VCaP (cell line): ENCODE measurements around the gene EIF2B5.

ENCODE experiments used
- H3K27ac ChIP-seq: fragments of 450-650 bp; 2 replicates; pipeline ENCODE4 v1.5.1; 2017
- CTCF ChIP-seq: fragments of 450-650 bp; conservative IDR thresholded peaks from 2 replicates; pipeline ENCODE4 v1.5.1; 2017; ENCODE audit warnings: mild to moderate bottlenecking, moderate library complexity

The EIF2B5 gene

GRCh38 chr3:184135911-184136260 lies 728 bp downstream of the EIF2B5 start:
- no peak for TF ChIP-seq CTCF
- H3K27ac ChIP-seq, result peak overlapping the region; percentile 100

GRCh38 chr3:184140436-184140835 lies 5.3 kb downstream of the EIF2B5 start:
- no peak for TF ChIP-seq CTCF

GRCh38 chr3:184142199-184142598 lies 7.0 kb downstream of the EIF2B5 start:
- TF ChIP-seq CTCF, result no peak

More at GRCh38 chr3:184140436-184140835, 5.3 kb downstream of the EIF2B5 start:
- H3K27ac ChIP-seq, result no peak overlapping the region

GRCh38 chr3:184143327-184143726 lies 8.2 kb downstream of the EIF2B5 start:
- no peak for TF ChIP-seq CTCF
- peak overlapping the region; percentile 48 for H3K27ac ChIP-seq

More at GRCh38 chr3:184142199-184142598, 7.0 kb downstream of the EIF2B5 start:
- peak overlapping the region; percentile 48; the same call in 1 of the 2 replicates for H3K27ac ChIP-seq

GRCh38 chr3:184144505-184144904 lies 9.3 kb downstream of the EIF2B5 start:
- no peak for TF ChIP-seq CTCF
- H3K27ac ChIP-seq, result peak overlapping the region; percentile 48

GRCh38 chr3:184145111-184145524 lies 10.0 kb downstream of the EIF2B5 start:
- H3K27ac ChIP-seq, result peak overlapping the region; percentile 48
- TF ChIP-seq CTCF, result peak; percentile 79

- H3K27ac ChIP-seq, result peak overlapping the region; percentile 48
Measured at GRCh38 chr3:184145751-184146270, 10.7 kb downstream of the EIF2B5 start.

More at GRCh38 chr3:184145751-184146270, 10.7 kb downstream of the EIF2B5 start:
- TF ChIP-seq CTCF, result no peak
